GM12875 (cell line): ENCODE data around the gene KIF6.

Experiments used
- H3K4me3 ChIP-seq: one replicate; pipeline ENCODE4 v1.5.1; 2011; ENCODE audit warnings: low read depth, low read length, control low read depth
- CTCF ChIP-seq: IDR thresholded peaks from 2 replicates; pipeline ENCODE4 v1.5.1; 2011; ENCODE audit warnings: low read depth, mild to moderate bottlenecking, control low read depth, inconsistent platforms, low read length, moderate library complexity, borderline replicate concordance; ENCODE audit not compliant: insufficient read depth

The KIF6 gene

GRCh38 chr6:39585641-39586040 lies 139.6 kb downstream of the KIF6 start:
- H3K4me3 ChIP-seq: no peak overlapping the region
- no peak for TF ChIP-seq CTCF

DNA sequence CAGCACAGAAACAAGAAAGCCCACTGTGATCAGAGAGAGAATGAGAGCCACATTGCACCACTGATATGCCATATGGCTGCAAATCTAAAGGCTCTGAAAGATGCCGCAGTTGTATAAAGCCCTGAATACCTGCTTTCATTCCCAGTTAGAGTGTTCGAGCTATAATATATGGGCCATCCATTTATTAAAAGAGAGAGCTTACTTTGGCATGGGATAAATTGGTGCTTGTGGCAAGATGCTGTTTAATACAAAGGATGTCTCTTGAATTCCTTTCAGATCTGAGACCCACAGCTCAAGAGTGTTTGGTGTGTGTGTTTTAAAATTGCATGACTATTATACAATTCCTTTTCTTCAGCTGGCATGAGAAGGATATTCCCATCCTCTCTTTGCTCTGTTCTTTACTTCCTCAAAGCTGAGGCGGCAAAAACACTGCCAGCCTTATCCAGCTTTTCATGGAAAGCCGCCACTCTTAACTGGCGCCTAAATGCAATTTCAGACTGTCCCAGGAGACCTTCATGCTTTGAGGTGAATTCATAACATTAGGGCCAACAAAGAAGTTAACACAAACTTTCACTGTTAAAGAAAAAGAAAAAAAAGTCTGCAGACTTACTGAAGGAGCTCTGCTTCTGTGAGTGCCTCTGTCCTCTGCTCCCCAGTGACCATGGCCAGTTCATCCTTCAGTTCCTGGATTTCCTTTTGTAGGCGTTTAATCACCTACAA lies 147.6 kb downstream of the KIF6 start:
- TF ChIP-seq CTCF: no peak

DNA sequence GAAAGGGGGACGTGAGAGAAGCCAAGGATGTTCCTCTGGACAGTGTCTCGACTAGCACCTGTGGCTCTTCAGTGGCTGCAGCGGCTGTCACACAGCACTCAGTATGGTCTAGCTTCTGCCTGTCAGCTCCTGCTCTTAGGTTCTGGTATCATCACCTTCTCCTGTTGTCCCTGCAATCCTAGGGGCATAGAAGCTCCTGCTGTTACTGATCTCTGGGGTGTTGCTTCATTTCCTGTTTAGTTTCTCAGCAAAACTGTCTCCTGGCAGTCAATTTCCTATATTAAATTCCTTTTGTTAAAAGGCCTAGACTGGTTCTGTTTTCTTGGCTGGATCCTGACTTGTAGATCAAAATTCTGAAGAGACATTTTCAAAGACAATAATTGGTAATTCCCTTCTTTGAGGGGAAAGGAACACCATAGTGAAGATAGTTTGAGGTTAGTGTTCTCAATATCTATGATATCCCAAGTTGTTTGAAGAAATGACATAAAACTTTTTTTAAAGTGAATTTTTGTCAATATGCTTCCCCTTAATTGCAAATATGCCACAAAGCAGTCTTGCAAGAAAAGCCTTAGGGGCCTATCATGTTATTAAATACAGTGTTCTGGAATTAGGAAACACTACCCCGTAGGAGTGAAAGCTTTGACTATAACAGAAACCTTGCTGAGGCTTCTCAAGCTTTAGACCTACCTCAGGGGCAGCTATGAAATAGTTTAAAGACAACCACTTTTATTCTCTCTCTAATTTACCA lies 148.5 kb downstream of the KIF6 start:
- no peak for TF ChIP-seq CTCF

More for the DNA sequence above, 147.6 kb downstream of the KIF6 start:
- no peak overlapping the region for H3K4me3 ChIP-seq

GRCh38 chr6:39574991-39575390 lies 150.2 kb downstream of the KIF6 start:
- no peak overlapping the region for H3K4me3 ChIP-seq
- no peak for TF ChIP-seq CTCF

More for the DNA sequence above, 148.5 kb downstream of the KIF6 start:
- no peak overlapping the region for H3K4me3 ChIP-seq

- TF ChIP-seq CTCF: no peak
- H3K4me3 ChIP-seq: no peak overlapping the region
These were observed 151.7 kb downstream of the KIF6 start for GRCh38 chr6:39573541-39573940.

DNA sequence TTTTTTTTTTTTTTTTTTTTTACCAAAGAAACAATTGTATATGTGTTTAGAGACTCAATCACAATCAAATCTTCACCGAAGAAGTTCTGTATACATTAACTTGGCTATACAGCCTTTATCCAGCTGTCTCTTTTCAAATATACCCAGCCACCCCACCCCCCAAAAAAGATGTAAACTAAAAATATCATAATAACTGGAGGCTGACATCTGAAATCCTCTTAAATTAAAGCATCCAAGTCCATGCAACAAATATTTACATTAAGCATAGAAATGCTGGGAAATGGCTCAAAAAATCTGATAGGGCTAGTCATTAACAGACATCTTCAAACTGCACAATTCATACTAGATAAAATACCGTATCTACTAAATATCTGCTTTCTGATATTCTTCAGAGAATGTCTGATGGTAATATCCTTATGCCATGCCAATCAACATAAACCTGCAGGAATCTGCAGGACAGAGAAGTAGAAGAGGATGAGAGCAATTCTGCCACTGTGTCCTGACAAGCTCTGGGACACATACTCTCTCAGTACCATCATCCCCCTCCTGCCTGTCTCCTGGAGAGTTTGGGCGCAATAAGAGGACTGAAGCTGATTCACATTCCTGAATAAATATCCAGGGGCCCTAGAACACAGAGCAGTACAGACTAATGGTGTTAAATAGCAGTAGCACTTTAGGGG lies 152.4 kb downstream of the KIF6 start:
- H3K4me3 ChIP-seq: no peak overlapping the region
- no peak for TF ChIP-seq CTCF
